GM19193 (cell line): ENCODE results near the gene SNX22.

ENCODE experiments used
- POLR2A ChIP-seq: IDR thresholded peaks from 4 replicates; pipeline ENCODE4 v1.6.1; 2011; ENCODE audit not compliant: insufficient read depth, insufficient read length; ENCODE audit errors: extremely low read depth

The SNX22 gene

DNA sequence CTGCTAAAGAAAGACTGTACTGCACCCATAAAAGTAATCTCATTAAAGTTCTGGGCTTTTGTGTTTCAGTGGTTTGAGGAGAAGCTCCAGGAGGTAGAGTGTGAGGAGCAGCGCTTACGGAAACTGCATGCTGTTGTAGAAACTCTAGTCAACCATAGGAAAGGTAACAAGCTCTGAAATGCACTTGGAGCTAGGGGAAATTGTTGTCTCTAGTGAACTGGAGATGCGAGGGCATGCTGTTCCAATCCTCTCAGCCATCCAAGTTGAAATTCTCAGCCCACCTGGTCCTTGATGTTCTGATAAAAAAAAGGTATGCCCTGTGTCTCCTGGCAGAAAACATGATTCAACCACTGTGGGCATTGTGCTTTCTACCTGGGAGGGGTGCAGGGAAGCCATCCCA lies 21.4 kb upstream of the SNX22 start:
- TF ChIP-seq POLR2A, result no peak

DNA sequence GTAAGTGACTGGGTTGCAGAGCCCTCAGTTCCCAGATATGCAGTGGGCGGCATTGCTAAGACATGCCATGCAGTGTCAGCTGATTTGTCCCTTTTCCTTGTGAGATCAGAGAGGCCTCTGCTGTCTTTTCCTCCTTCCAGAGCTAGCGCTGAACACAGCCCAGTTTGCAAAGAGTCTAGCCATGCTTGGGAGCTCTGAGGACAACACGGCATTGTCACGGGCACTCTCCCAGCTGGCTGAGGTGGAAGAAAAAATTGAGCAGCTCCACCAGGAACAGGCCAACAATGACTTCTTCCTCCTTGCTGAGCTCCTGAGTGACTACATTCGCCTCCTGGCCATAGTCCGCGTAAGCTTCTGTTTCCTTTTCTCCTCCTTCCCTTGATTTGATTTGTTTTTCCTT lies 20.0 kb upstream of the SNX22 start:
- no peak for TF ChIP-seq POLR2A

DNA sequence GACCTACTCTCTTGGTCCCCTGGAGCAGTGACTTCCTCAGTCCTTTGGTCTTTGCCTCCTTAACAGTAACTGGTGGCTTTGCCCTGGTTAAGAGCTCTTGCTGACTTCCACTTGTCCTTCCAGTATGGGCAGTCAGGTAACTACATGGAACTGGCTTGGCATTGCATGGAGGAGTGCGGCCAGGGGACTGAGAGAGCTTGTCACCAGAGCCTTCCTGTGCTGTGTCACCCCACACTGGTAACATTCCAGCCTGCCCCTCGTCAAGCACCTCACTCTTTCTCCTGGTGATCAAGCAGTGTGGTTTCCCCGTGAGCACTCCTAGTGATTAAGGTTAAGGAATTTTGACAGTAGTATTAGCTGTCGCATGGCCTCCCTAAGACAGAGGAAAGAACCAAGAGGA lies 19.3 kb upstream of the SNX22 start:
- TF ChIP-seq POLR2A, result no peak

DNA sequence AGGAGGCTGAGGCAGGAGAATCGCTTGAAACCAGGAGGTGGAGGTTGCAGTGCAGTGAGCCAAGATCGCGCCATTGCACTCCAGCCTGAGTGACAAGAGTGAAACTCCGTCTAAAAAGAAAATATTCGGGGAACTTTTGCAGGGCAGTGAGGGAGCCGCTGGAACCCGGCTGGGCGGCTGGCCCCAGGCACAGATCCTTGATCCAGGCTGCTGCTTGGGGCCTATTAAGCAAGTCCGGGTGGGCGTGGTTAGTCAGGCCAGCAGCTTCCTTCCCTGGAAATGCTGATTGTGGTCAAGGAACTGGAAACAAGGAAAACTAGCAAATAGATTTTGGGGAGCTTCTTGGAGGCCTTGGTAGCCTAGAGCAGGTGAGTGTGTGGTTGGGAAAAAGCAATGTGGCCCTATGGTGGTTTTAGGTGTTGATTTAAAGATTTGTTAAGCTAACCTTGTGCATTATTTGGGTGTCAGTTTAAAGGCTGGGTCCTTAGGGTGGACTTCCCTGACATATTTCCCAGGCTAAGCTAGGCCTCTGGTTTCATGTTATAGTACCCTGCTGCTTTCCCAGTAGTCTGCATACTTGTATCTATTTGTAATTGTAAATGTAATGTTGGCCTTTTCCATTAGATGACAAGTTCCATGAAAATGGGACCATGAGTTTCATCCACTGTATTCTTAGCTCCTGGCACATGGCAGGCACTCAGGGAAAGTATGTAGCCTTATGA lies 17.7 kb upstream of the SNX22 start:
- no peak for TF ChIP-seq POLR2A

DNA sequence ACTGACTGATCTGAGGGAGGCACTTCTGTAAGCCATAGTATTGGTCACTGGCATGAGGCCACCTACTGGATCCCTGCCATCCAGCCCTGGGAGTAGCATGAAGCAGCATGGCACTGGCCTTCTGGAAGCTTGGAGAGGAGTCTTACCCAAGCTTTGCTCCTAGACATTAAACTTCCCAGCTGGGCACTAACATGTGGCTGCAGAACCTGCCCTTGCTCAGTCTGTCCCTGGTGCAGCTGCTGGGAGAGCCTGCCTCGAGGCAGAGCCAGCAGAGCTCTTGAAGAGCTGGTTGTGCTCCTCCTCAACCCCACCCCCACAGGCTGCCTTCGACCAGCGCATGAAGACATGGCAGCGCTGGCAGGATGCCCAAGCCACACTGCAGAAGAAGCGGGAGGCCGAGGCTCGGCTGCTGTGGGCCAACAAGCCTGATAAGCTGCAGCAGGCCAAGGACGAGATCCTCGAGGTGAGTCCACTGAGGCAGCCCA lies 17.1 kb upstream of the SNX22 start:
- no peak for TF ChIP-seq POLR2A

DNA sequence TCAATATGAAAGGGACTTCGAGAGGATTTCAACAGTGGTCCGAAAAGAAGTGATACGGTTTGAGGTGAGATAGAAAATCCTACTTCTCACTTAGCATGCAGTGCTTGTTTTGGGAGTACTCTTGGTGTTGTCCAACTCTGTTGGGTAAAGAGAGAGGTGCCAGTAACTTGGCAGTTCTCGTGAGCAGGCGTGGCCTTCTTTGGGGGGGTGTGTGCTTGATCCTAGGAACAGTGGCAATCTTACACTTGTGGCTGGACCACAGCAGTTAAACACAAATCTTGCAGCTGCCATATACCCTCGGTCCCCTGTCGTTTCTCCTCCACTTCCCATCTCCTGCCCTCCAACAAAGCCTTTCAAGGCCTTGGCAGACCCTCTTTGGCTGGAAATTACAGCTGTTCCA lies 15.2 kb upstream of the SNX22 start:
- no peak for TF ChIP-seq POLR2A

DNA sequence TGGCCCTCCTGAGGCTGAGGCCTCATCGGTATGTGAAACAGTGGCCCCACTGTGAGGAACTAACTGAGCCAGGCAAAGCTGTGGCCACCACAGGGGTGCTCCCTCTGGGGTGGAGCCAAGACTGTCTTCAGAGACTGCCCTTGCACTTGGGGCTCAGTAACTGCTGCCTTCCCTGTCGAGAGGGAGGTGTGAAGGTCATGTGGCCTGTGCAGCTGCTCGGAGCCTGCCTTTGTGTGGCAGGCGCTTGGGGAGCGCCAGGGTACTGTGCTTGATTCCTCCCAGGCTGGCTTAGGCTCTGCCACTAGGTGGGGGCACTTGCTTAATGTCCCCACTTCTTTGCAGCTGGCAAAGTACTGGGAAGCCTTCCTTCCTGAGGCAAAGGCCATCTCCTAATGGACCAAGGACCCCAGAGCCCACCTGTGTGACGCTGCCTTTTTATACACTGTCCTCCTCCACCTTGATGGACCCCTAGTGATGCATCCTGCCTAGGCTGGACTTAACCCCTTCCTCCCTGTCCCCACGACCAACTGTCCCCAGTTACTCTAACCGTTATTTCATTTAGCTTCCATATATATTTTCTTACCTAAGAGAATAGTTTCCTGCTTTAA lies 14.2 kb upstream of the SNX22 start:
- TF ChIP-seq POLR2A, result no peak

DNA sequence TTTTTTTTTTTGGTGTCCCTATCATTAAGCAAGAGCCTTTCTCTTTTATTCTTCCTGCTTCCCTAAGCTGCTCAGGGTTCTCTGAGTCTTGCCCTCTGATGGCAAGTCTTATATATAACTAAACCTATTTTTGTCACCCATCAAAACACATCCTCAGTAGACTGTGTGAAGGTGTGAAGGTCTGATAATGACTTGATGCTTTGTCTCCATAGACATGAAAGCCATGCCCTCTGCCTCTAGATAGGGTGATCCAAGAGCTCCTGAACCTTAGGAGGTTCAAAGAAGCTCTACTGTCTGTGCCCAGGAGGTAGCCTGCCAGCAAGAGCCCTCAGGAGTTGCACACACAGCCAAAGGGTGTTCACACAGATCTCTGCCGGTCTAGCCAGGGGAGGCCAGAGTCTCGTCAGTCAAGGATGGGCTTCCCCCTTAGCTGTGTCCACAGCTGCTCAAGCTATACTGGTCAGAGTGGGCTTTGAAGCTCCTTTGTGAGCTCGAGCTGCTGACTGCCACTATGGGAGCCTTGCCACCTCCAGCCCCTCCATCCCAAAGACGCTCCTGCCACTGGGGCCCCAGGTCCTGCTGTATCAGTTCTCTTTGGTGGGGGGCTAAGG lies 13.1 kb upstream of the SNX22 start:
- TF ChIP-seq POLR2A, result no peak

DNA sequence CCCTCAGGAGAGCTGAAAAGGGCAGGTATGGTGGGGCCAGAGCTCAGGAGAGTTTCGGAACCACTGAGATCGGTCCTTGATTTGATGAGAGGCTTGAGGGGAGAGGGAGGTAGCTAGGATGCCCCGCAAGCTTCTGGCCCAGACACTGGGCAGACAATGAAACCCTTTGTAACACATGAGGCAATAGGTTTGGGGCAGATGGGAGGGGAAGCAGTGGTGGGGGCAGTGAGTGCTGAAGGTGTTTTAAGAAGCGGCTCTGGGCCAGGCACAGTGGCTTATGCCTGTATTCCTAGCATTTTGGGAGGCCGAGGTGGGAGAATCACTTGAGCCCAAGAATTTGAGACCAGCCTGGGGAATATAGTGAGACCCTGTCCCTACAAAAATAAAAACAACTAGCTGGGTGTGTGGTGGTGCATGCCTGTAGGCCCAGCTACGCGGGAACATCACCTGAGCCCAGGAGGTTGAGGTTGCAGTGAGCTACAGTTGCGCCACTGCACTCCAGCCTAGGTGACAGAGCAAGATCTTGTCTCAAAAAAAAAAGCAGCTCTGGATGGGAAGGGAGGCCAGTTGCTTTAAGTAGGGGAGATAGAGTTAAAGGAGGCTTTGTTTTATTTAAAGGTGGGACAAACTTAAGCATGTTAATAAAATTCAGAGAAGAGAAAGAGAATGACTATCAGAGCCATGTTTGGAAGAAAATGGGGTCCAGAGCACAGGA lies 9.6 kb upstream of the SNX22 start:
- TF ChIP-seq POLR2A, result no peak

DNA sequence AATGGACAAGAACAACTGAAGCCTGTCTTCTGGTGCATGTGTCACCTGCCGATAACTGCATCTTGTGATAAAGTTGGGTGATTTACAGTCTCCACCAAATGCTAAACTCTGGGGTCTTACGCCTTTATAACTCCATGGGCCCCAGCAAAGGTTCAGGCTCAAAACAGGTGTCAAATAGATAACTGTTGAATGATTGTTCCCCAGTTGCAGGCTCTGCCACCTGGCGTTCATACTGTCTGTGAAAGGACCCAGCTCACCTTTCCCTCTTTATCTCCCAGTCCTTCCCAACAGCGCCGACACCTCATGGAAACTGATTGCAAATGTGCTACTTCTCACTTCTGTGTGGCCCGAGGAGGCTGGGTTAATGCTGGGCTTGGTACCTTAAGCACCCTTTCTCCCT lies 8.3 kb upstream of the SNX22 start:
- TF ChIP-seq POLR2A, result no peak

DNA sequence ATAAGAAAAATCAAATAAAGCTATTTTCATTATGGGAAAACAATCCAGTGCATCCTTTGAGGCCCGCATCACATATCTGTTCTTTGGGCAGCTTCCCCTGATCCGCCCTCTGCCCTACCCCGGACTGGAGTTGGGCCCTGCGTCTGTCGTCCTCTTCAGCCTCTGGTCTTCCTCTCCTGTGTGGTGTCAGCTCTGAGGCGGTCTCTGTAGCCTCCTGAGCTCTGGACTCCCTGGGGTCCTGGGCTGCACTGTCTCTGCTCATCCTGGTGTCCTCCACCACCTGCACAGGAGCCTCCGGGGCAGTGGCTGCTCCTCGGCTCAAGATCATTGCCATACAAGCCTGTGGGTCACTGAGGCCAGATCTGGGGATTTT lies 7.4 kb upstream of the SNX22 start:
- TF ChIP-seq POLR2A, result no peak

DNA sequence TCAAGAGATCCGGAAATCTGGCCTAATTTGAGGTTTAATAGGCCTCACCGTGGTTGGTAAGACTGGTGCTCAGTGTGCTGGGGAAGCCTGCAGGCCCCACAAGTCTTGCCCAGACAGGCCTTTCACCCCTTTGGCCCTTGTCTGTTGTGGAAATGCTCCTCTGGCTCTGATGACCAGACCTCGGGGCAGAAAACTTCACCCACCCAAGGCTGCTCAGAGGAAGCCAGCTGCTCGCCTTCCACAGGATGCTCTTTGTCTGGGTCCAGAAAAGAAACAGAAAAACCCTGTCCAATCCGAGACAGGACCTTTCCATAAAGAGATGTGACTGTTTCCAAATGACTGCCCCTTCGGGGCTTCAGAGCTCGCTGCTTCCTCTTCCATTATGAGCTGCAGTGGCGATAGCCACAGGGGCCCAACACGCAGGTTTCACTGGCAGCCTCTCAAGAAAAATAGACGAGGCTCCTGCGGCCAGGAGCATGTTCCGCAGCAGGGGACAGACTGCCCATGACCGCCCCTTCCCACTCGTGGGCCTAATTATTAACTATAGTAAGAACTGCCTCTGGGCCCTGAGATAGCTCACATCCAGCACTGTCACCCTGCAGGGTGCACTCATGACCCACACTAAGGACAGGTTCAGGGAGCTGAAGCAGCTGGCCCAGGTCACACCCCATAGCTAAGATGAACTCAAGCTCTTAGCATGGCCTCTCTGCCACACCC lies 6.8 kb upstream of the SNX22 start:
- peak; percentile 47 for TF ChIP-seq POLR2A

DNA sequence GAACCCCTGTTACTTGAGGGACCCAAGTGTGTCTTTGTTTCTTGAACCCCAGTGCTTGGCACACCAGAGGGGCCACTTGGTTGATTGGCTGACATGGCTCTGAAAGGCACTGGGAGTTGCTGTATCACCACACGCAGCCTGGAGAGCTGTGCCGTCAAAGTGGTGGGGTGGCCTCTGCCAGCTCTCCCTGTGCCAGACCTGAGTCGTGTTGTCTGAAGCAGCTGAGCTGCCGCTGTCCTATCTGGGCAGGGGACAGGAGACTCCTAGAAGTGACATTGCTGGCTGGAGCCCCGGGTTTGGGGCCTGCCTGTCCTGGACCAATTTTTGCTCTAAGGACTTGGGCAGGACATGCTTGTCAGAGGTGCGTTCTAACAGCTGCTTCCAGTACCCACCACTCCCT lies 5.5 kb upstream of the SNX22 start:
- TF ChIP-seq POLR2A, result no peak

DNA sequence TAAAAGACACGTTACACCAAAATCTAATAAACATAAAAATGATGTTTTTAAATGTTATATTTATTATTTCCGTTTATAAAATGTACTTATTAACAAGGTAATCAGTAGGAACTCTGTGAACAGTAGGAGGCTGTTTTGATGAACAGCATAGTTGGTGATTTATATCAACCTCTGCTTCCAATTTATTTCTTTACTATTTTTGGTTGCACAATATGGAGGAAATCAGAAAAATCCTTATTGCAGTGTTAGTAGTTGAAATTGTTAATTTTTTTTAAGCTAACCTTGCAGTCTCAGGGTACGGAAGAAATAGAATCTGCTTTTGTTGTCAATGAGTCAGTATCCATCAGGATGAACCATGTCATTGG lies 5.0 kb upstream of the SNX22 start:
- no peak for TF ChIP-seq POLR2A
